Osteocyte (in vitro differentiated cells): ENCODE data around the gene HS3ST4. TPM values are rescaled to one million over a fixed set of nuclear protein-coding genes. Genes with fewer than 3 reads are reported as not detected.

Source experiments
- DNase-seq: peaks from one replicate; pipeline ENCODE4 v3.0.0; 2021; ENCODE audit warnings: mixed read lengths; ENCODE audit not compliant: unreplicated experiment; ENCODE audit errors: extremely low spot score
- H3K27ac Mint-ChIP-seq: one replicate; pipeline ENCODE4 v1.8.0; 2021; ENCODE audit warnings: mild to moderate bottlenecking, mixed read lengths; ENCODE audit not compliant: unreplicated experiment
- H3K27me3 Mint-ChIP-seq: one replicate; pipeline ENCODE4 v1.8.0; 2021; ENCODE audit warnings: mixed read lengths; ENCODE audit not compliant: unreplicated experiment
- H3K36me3 Mint-ChIP-seq: one replicate; pipeline ENCODE4 v1.8.0; 2021; ENCODE audit warnings: mixed read lengths; ENCODE audit not compliant: unreplicated experiment
- H3K4me1 Mint-ChIP-seq: one replicate; pipeline ENCODE4 v1.8.0; 2021; ENCODE audit warnings: mixed read lengths; ENCODE audit not compliant: unreplicated experiment
- H3K4me3 Mint-ChIP-seq: one replicate; pipeline ENCODE4 v1.8.0; 2021; ENCODE audit warnings: mild to moderate bottlenecking, moderate library complexity, mixed read lengths; ENCODE audit not compliant: unreplicated experiment
- H3K9me3 Mint-ChIP-seq: one replicate; pipeline ENCODE4 v1.8.0; 2021; ENCODE audit warnings: mixed read lengths; ENCODE audit not compliant: unreplicated experiment
- CTCF ChIP-seq: fragments of 200-600 bp; sonication (generic); IDR thresholded peaks from 2 replicates; pipeline ENCODE4 v1.5.0; 2021; ENCODE audit warnings: antibody characterized with exemption, mild to moderate bottlenecking, moderate library complexity
- total RNA-seq: library from RNA; stranded (reverse); gene quantifications from 2 replicates; pipeline ENCODE4 v1.2.1, GENCODE V29; 2021

HS3ST4 gene
- total RNA-seq, 1 donor from 2014 or later, result not detected

GRCh38 chr16:26139091-26139490, 447.3 kb downstream of the HS3ST4 start:
- Mint-ChIP-seq H3K27ac (no peak overlapping the region), H3K9me3 (peaks cover 3% of the 10 kb centered on the region), H3K4me1 (no peaks in the 10 kb centered on the region), H3K36me3 (no peaks in the 10 kb centered on the region), H3K4me3 (no peak overlapping the region), H3K27me3 (no peaks in the 10 kb centered on the region)
- DNase-seq, result no peak
- TF ChIP-seq CTCF, result no peak

GRCh38 chr16:26139884-26140283, 448.1 kb downstream of the HS3ST4 start:
- H3K9me3 Mint-ChIP-seq, result peaks cover 3% of the 10 kb centered on the region
- H3K27ac Mint-ChIP-seq, result no peak overlapping the region
- no peak overlapping the region for H3K4me3 Mint-ChIP-seq
- H3K4me1 Mint-ChIP-seq, result no peaks in the 10 kb centered on the region
- no peaks in the 10 kb centered on the region for H3K36me3 Mint-ChIP-seq
- TF ChIP-seq CTCF, result no peak
- no peak for DNase-seq
- no peaks in the 10 kb centered on the region for H3K27me3 Mint-ChIP-seq

- Mint-ChIP-seq H3K4me1 (no peaks in the 10 kb centered on the region), H3K4me3 (no peak overlapping the region), H3K36me3 (no peaks in the 10 kb centered on the region), H3K9me3 (peaks cover 38% of the 10 kb centered on the region), H3K27ac (no peak overlapping the region), H3K27me3 (no peaks in the 10 kb centered on the region)
- TF ChIP-seq CTCF, result no peak
- DNase-seq, result no peak
Observed at GRCh38 chr16:26149364-26150190, 457.8 kb downstream of the HS3ST4 start.

GRCh38 chr16:26155221-26155620, 463.5 kb downstream of the HS3ST4 start:
- Mint-ChIP-seq H3K36me3 (no peaks in the 10 kb centered on the region), H3K27ac (no peak overlapping the region), H3K27me3 (no peaks in the 10 kb centered on the region), H3K4me1 (no peaks in the 10 kb centered on the region), H3K9me3 (peaks cover 34% of the 10 kb centered on the region), H3K4me3 (no peak overlapping the region)
- no peak for TF ChIP-seq CTCF
- no peak for DNase-seq

- Mint-ChIP-seq H3K36me3 (no peaks in the 10 kb centered on the region), H3K27ac (no peak overlapping the region), H3K9me3 (peaks cover 34% of the 10 kb centered on the region), H3K4me3 (no peak overlapping the region), H3K27me3 (no peaks in the 10 kb centered on the region), H3K4me1 (no peaks in the 10 kb centered on the region)
- no peak for DNase-seq
- TF ChIP-seq CTCF, result no peak
Observed at GRCh38 chr16:26157319-26157718, 465.6 kb downstream of the HS3ST4 start.
